GM19035 (cell line): Measurements from ENCODE around the gene LRRC45.

Source experiments
- ATAC-seq: cut with Tn5 transposase; IDR thresholded peaks from one replicate; pipeline ENCODE4 v1.9.1; 2021; ENCODE audit not compliant: unreplicated experiment

The LRRC45 gene

GRCh38 chr17:82060614-82061013 is 37.5 kb downstream of the LRRC45 start:
- no peak for ATAC-seq

- ATAC-seq: no peak
Measured at GRCh38 chr17:82061047-82061925, 38.2 kb downstream of the LRRC45 start.

DNA sequence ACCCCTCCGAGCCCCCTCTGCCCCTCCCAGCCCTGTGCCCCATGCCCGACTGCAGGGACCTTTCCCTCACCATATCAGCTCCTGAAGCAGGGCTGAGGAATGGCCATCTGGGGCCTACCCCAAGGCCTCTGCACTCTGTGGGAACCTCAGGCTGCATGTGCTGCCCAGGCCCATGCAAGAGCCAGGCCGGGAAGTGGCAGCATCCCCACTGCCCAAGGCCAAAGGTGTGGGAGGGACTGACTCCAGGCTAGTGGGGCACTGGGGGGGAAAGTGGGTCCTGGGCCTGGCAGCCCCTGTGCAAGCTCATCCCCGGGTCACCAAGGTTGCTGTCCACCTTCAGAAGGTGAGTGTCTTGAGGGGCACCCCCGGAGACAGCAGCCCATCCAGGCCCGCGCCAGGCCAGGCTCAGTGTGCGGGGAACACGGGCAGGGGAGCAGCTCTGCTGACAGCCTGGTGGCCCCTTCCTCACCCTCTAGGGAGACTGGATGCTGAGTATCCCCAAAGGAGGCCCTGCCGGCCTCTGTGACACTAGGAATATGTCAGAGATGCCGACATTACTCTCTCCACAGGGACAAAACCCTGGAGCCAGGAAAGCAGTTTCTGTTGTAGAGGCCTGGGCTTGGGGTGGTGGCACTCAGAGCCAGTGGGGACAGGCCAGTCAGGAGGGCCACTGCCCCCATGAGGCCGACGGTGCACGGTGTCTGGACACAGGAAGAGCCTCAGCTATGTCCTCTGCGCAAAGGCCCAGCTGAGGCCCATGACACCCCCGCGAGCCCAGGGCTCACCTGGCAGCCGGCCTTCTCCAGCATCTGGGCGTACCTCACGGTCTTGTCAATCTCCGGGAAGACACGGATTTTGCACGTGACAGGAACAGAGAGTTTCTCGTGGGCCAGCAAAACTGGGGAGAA is 39.2 kb downstream of the LRRC45 start:
- no peak for ATAC-seq

- no peak for ATAC-seq
Measured at GRCh38 chr17:82062984-82063368, 39.9 kb downstream of the LRRC45 start.

DNA sequence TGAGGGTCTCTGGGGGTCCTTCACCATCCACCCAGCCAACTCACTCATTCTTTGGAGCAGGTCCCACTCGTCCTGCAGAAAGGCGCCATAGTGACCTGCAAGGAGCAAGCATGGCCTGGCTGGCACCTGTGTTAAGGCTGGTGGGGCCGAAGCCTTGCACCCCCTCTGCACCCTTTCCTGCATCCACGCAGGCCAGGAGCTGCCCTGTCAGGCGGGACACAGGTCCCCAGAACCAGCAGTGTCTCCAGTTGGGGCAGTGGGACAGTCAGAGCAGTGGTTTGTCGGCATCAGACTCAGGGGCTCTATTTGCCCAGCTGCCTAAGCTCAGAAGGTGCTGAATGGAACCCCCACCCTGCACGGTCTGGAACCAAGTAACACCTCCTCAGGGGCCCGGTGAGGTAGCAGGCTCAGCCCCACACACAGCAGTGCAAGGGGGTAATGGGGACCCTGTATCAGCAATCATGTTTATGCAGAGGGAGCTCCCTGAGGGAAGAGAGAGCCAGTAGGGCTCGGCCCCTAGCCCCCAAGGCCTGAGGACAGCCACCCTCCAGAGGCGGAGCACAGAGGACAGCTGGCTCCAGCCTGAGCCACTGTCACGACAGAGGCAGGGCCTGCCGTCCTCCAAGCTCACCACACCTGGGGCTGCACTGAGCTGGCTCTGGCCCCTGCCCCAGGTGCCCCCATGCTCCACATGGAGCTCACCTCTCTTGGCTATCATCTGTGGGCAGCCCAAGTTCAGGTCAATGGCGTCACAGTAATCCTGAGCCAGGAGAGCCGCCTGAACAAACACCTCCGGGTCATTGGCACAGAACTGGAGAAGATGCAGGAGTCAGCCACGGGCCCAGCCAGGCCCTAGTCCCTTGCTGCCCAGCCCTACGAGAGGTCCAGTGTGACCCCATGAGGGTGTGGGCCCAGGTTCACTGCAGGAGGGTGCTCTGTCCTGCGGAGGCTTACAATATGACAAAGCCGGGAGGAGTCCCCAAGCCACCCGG is 40.6 kb downstream of the LRRC45 start:
- ATAC-seq: no peak

DNA sequence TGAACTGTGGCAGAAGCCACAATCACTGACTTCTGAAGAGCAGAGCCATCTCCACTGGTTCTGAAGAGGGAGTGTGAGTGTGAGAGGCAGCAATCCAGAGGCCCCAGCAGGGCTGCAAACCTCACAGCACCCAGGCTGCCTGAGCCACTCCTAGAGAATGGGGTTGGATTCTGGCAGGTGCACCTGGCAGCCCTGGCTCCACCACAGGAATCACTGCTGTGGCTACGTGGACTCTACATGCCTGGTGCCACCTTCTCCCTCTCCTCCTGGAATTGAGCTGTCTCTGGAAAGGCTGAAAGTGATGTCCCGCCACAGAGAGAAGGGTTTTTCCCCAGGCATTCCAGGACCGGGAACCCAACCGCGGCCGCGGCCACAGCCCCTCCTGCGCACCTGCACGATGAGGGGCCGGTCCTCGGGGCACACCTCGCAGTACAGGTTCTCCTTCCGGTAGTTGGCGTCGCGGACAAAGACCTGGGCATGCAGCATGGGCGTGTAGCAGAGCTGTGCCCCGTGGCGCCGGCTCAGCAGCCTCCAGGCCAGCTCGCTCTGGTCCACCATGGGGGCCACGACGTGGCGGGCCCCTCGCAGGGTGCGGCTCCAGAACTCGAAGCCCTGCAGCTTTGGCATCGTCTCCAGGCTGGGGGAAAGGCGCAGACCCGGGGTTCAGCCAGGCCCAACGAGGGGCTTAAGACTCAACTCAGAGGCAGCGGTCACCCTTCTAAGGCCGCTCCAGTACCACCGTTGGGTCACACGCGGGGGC is 41.5 kb downstream of the LRRC45 start:
- no peak for ATAC-seq

DNA sequence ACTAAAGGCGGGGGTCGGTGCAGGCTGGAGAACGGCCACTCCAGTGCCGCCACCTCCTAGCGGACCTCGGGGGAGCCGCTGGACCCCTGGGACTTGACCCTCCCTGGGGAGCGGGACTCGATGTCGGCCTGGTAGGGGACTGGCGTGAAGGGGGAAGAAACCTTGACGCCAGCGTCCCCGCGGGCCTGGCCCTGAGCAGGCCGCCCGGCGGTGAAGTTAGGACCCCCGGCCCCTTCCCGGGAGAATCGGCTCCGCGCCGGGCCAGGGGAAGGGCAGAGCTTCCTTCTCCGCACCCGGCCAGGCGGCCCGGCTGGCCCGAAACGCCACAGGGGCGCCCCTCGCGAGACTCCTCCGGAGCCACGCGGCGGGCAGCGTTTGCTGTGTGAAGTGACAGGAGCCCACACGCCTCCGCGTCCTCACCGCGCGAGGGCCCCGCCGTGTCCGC is 42.1 kb downstream of the LRRC45 start:
- ATAC-seq: peak; percentile 39

DNA sequence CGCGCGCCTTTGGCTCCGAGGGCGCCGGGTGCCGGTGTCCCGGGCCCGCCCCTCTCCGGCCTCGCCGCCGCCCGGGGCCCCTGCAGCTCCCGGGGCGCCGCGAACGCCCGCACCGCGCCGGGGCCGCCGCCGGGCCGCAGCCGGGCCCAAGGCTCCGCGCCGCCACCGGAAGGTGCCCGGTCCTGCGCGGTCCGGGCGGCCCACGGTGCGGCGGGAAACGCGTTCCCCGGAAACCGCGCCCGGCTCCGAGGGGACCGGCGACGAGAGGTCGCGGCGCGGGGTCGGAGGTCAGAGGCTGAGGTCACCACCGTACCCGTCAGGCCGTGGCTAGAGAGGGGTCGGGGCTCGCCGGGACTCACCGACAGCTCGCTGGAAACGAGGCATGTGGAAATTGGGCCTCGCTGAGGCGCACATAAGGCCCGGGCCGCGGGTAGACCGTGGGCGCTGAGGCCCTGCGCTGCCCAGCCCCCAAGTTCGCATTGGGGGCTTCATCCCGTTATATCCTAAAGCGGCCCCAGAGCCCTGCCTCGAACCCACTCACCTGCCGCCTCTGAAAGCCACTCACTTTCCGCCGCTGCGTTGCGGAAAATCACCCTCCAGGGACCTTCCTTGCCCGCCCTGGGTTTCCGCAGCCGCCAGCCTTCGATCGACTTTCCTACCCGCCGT is 42.7 kb downstream of the LRRC45 start, which contains the start of gene DUS1L:
Gene DUS1L (minus strand): TSS at position 167 of the 666 bp plus-strand sequence. CDS start 745 bp downstream, outside the sequence.
- peak; percentile 73 for ATAC-seq

DNA sequence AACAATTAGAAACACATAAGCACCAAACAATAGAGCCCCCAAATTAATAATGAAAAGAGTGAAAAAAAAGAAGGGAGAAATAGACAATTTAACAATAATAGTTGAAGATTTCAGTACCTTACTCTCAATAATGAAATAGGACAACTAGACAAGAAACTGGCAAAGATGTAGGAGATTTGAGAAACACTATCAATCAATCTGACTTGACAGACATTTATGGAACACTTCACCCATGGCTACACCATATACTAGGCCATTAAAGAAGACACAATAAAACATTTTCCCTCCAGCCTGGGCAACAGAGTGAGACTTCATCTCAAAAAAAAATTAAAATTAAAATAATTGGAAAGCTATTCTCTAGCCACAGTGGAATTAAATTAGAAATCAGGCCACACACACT is 47.5 kb downstream of the LRRC45 start:
- no peak for ATAC-seq

GRCh38 chr17:82072827-82073226 is 49.7 kb downstream of the LRRC45 start:
- ATAC-seq: no peak

- no peak for ATAC-seq
Measured at GRCh38 chr17:82073446-82073845, 50.3 kb downstream of the LRRC45 start.

DNA sequence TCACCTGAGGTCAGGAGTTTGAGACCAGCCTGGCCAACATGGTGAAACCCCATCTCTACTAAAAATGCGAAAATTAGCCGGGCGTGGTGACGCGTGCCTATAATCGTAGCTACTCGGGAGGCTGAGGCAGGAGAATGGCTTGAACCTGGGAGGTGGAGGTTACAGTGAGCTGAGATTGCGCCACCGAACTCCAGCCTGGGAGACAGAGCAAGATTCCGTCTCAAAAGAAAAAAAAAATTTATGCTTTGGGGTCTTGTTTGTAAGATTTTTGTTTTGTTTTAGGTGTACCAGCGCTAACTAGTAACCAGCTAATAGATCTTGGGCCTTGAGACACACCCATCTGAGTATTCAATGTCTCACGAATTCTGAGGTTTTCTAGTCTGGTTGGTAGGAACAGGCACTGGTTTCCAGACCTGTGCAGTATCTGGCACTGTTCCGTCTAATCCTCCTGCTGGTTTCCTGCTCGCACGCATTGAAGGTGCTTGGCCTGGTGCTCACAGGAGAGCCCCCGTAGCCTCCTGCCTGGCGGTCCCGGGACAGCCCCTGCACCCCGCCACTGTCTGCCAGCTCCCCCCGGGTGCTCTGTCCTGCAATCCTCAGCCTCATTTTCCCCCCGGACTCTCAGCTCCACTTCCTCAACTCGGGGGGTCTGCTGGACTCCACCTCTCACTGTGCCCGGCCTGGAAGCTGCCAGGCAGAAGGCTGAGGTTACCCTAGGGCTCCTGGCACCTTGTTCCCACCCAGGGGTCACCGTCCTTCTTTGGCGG is 53.1 kb downstream of the LRRC45 start:
- no peak for ATAC-seq

DNA sequence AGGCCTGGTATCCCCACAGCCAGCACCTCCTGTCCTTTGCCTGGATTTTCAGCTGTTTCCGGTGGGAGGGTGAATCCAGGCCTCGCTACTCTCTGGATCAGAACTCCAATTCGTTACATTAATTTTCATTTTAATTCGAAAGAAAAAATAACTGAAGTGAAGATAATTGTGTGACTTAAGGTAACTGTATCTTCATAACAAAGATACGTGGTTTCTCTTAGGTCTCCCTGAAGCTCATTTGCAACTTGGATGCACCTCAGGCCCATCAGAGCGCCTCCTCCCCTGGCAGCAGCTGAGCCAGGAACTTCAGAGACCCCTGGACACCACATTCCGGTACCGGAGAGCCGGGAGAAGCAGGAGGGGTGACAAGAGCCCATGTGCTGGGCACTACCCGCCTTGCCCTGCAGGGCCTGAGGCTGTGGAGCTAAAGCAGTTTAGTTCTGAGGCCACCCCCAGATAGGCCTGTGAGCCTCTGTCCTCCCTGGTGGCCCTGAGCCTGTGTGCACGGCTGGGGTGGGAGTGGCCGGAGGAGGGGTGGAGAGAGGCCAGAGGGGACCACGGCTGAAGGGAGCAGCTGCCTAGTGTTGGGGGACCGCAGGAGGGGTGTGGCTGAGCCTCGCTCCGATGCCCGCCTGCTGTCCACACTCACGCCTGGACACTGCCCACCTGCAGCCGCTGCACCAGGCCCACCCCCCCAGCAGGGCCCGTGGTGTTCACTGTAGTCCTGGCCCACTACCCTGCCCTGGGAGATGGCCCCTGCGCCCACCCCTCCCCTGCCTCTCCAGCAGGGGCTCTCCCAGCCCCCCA is 53.9 kb downstream of the LRRC45 start:
- no peak for ATAC-seq

GRCh38 chr17:82077617-82078358 is 54.7 kb downstream of the LRRC45 start:
- ATAC-seq: no peak

GRCh38 chr17:82078433-82078832 is 55.3 kb downstream of the LRRC45 start:
- no peak for ATAC-seq

DNA sequence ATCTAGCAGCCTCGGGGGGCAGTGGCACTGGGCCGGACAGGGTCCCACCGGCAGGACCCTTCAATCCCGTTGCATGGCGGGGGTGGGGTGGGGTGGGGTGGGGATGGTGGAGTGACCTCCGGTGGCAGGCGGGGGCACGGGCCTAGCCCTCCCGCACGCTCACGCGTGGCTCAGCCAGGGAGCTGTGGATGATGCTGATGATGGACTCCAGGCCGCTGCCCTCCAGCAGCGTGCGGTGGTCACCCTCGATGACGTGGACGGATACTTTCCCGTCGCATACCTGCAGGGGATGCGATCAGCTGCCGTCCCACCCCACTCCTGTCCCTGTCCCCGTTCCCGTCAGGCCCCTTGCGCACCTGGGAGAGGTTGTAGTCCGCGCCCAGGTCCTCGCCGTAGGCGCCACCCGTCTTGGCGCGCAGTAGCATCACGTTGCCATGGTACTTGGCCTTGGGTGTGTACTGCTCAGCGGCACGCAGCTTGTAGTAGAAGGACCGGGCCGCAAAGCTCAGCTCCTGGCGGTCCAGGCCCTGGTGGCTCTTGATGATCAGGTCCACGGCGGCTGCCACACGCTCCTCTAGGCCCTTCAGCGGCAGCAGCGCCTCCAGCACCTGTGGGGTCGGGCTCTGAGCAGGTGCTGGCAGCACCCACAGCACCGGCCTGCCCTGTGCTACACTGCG is 56.0 kb downstream of the LRRC45 start:
- ATAC-seq: no peak
